OCI-LY3 (cell line): ENCODE measurements around the gene ZNF514.

Experiments used
- H2AFZ ChIP-seq: fragments of 200-600, 300-600 bp; shearing (Covaris generic); 2 replicates; pipeline ENCODE4 v1.6.0; 2014; ENCODE audit warnings: antibody characterized with exemption, low read depth, low read length
- H3K27ac ChIP-seq: fragments of 200-600, 300-600 bp; sonication (generic); 2 replicates; pipeline ENCODE4 v1.5.1; 2014; ENCODE audit warnings: mild to moderate bottlenecking, low read length, moderate library complexity, mixed read lengths
- H3K27me3 ChIP-seq: fragments of 200-600, 300-600 bp; sonication (generic); 2 replicates; pipeline ENCODE4 v1.6.1; 2014; ENCODE audit warnings: low read depth, low read length, mixed read lengths
- H3K36me3 ChIP-seq: fragments of 200-600, 300-600 bp; sonication (generic); replicated peaks from 2 replicates; pipeline ENCODE3; 2014; ENCODE audit warnings: low read depth, low read length, mixed read lengths
- H3K4me1 ChIP-seq: fragments of 300-600, 200-600 bp; sonication (generic); 2 replicates; pipeline ENCODE4 v1.6.1; 2014; ENCODE audit warnings: low read length, mixed read lengths
- H3K4me2 ChIP-seq: fragments of 200-600, 300-600 bp; sonication (generic); 2 replicates; pipeline ENCODE4 v1.6.1; 2014; ENCODE audit warnings: low read length, mixed read lengths
- H3K4me3 ChIP-seq: fragments of 300-600, 200-600 bp; sonication (generic); 2 replicates; pipeline ENCODE4 v1.5.1; 2014; ENCODE audit warnings: antibody characterized with exemption, mild to moderate bottlenecking, low read length, moderate library complexity
- H3K79me2 ChIP-seq: fragments of 300-600, 200-600 bp; shearing (Covaris generic); 2 replicates; pipeline ENCODE4 v1.6.1; 2014; ENCODE audit warnings: mild to moderate bottlenecking, low read length, mixed read lengths
- H3K9ac ChIP-seq: fragments of 300-600, 200-600 bp; shearing (Covaris generic); 2 replicates; pipeline ENCODE4 v1.6.0; 2014; ENCODE audit warnings: mild to moderate bottlenecking, low read length, moderate library complexity
- H3K9me3 ChIP-seq: fragments of 200-600, 300-600 bp; shearing (Covaris generic); 2 replicates; pipeline ENCODE4 v1.6.1; 2014; ENCODE audit warnings: low read length, mixed read lengths; ENCODE audit not compliant: insufficient read depth
- H4K20me1 ChIP-seq: fragments of 200-600, 300-600 bp; sonication (generic); 2 replicates; pipeline ENCODE4 v1.6.1; 2016; ENCODE audit warnings: low read length, mixed read lengths; ENCODE audit not compliant: insufficient read depth
- CTCF ChIP-seq: fragments of 200-600, 300-600 bp; sonication (generic); IDR thresholded peaks from 2 replicates; pipeline ENCODE4 v1.5.1; 2014; ENCODE audit warnings: antibody characterized with exemption, low read length, low read depth
- EZH2phosphoT487 ChIP-seq: fragments of 200-600 bp; shearing (Covaris generic); IDR thresholded peaks from 2 replicates; pipeline ENCODE4 v1.6.1; 2018; ENCODE audit warnings: antibody characterized with exemption, mixed run types, low read depth

ZNF514 gene

GRCh38 chr2:95166065-95166763 is 6.6 kb upstream of the ZNF514 start:
- Histone ChIP-seq H3K36me3 (peaks cover 8% of the 10 kb centered on the region), H3K79me2 (peaks cover 12% of the 10 kb centered on the region), H3K4me1 (peaks cover 11% of the 10 kb centered on the region), H3K27me3 (no peaks in the 10 kb centered on the region), H3K9ac (peak overlapping the region; percentile 72), H3K27ac (no peak overlapping the region), H4K20me1 (no peaks in the 10 kb centered on the region), H3K9me3 (no peaks in the 10 kb centered on the region), H3K4me2 (peak overlapping the region; percentile 86), H3K4me3 (peak overlapping the region; percentile 88), H2AFZ (peak overlapping the region; percentile 86)
- TF ChIP-seq CTCF: no peak
- TF ChIP-seq EZH2phosphoT487: no peak

GRCh38 chr2:95165371-95166064 is 5.9 kb upstream of the ZNF514 start, which contains the start of gene ZNF2:
TSS of gene ZNF2 (plus strand) at chr2:95165809. CDS start at chr2:95176227, 10,418 bp downstream.
- Histone ChIP-seq H3K9ac (peak within 1 kb of the TSS; percentile 87), H3K4me3 (peak within 1 kb of the TSS; percentile 88), H3K9me3 (no peaks in the 10 kb centered on the region), H3K4me2 (peak within 1 kb of the TSS; percentile 86), H3K36me3 (peaks cover 8% of the 10 kb centered on the region), H3K27ac (peak within 1 kb of the TSS; percentile 49), H4K20me1 (no peaks in the 10 kb centered on the region), H3K79me2 (peaks cover 12% of the 10 kb centered on the region), H2AFZ (peak within 1 kb of the TSS; percentile 90), H3K27me3 (no peaks in the 10 kb centered on the region), H3K4me1 (peaks cover 11% of the 10 kb centered on the region)
- TF ChIP-seq CTCF (no peak), EZH2phosphoT487 (no peak)

- Histone ChIP-seq H3K27ac (peak overlapping the region; percentile 49), H3K4me1 (peaks cover 11% of the 10 kb centered on the region), H3K36me3 (peaks cover 8% of the 10 kb centered on the region), H4K20me1 (no peaks in the 10 kb centered on the region), H3K4me2 (peak overlapping the region; percentile 68), H3K9ac (peak overlapping the region; percentile 87), H3K79me2 (peaks cover 12% of the 10 kb centered on the region), H3K4me3 (peak overlapping the region; percentile 88), H3K27me3 (no peaks in the 10 kb centered on the region), H2AFZ (peak overlapping the region; percentile 90; the same call in 1 of the 2 replicates), H3K9me3 (no peaks in the 10 kb centered on the region)
- TF ChIP-seq EZH2phosphoT487 (no peak), CTCF (no peak)
These were observed 5.4 kb upstream of the ZNF514 start for GRCh38 chr2:95165030-95165370.

- H2AFZ ChIP-seq: no peak overlapping the region
- H3K4me2 ChIP-seq: peak overlapping the region; percentile 58
- H3K27me3 ChIP-seq: no peaks in the 10 kb centered on the region
- no peaks in the 10 kb centered on the region for H3K79me2 ChIP-seq
- TF ChIP-seq CTCF: no peak
- no peak for TF ChIP-seq EZH2phosphoT487
- H3K36me3 ChIP-seq: peaks cover 12% of the 10 kb centered on the region
- H3K4me3 ChIP-seq: peak overlapping the region; percentile 75
- no peaks in the 10 kb centered on the region for H4K20me1 ChIP-seq
- no peaks in the 10 kb centered on the region for H3K9me3 ChIP-seq
- peak overlapping the region; percentile 30; the same call in 1 of the 2 replicates for H3K9ac ChIP-seq
- H3K27ac ChIP-seq: no peak overlapping the region
- H3K4me1 ChIP-seq: no peaks in the 10 kb centered on the region; the same call in 1 of the 2 replicates
These were observed 593 bp downstream of the ZNF514 start for GRCh38 chr2:95158891-95159619.
